AG09319 (cell line): Measurements from ENCODE around the gene ERVH48-1.
"Not testable (repeated sequence)": the region's sequence is repeated elsewhere in the genome, so short reads cannot be mapped to it uniquely, and the experiment has no call there.

Source experiments
- DNase-seq: peaks from one replicate; pipeline ENCODE4 v3.0.0-alpha.2; 2010; ENCODE audit warnings: low read depth; ENCODE audit errors: extremely low read depth
- CTCF ChIP-seq: IDR thresholded peaks from 2 replicates; pipeline ENCODE4 v1.5.1; 2011; ENCODE audit warnings: low read depth, mild to moderate bottlenecking, inconsistent platforms, low read length, moderate library complexity

The ERVH48-1 gene

GRCh38 chr21:42931560-42932235 lies 6.3 kb upstream of the ERVH48-1 start:
- no peak for TF ChIP-seq CTCF
- no peak for DNase-seq

- DNase-seq = no peak
- no peak for TF ChIP-seq CTCF
These were observed 4.5 kb upstream of the ERVH48-1 start for GRCh38 chr21:42929969-42930368.

- DNase-seq = not testable (repeated sequence)
These were observed 2.2 kb upstream of the ERVH48-1 start for GRCh38 chr21:42927474-42928200.

GRCh38 chr21:42924433-42924751 lies 1.0 kb downstream of the ERVH48-1 start:
- DNase-seq = no peak
- TF ChIP-seq CTCF = no peak

- peak; percentile 63 for DNase-seq
- peak; percentile 74 for TF ChIP-seq CTCF
These were observed 1.6 kb downstream of the ERVH48-1 start for GRCh38 chr21:42923553-42924432.

GRCh38 chr21:42922918-42923317 lies 2.5 kb downstream of the ERVH48-1 start:
- no peak for TF ChIP-seq CTCF
- DNase-seq = no peak

GRCh38 chr21:42921927-42922326 lies 3.5 kb downstream of the ERVH48-1 start:
- no peak for DNase-seq
- TF ChIP-seq CTCF = no peak
